Activated CD4-positive, alpha-beta T cell treated with anti-CD3 and anti-CD28 coated beads for 4 hours (primary cell): ENCODE results near the gene ANGPTL3.
"Not testable (repeated sequence)": the region's sequence is repeated elsewhere in the genome, so short reads cannot be mapped to it uniquely, and the experiment has no call there.

Experiments used
- DNase-seq, 2 donors: peaks; one replicate each; pipeline ENCODE4 v3.0.0-alpha.2; 2020

ANGPTL3 gene

GRCh38 chr1:62597281-62597680, at the start of gene ANGPTL3:
Gene ANGPTL3 (plus strand): TSS chr1:62597520. CDS start chr1:62597567, 47 bp downstream.
- DNase-seq: no peak

GRCh38 chr1:62561306-62561705, 36.0 kb upstream of the ANGPTL3 start:
- DNase-seq: no peak

- DNase-seq: not testable (repeated sequence)
Observed at GRCh38 chr1:62567182-62567581, 30.1 kb upstream of the ANGPTL3 start.

GRCh38 chr1:62567926-62568325, 29.4 kb upstream of the ANGPTL3 start:
- not testable (repeated sequence) for DNase-seq

GRCh38 chr1:62571517-62571916, 25.8 kb upstream of the ANGPTL3 start:
- DNase-seq: not testable (repeated sequence)

GRCh38 chr1:62572476-62572875, 24.8 kb upstream of the ANGPTL3 start:
- no peak for DNase-seq

- no peak for DNase-seq
Observed at GRCh38 chr1:62573675-62574074, 23.6 kb upstream of the ANGPTL3 start.

GRCh38 chr1:62585469-62586155, 11.7 kb upstream of the ANGPTL3 start:
- DNase-seq: no peak

- no peak for DNase-seq
Observed at GRCh38 chr1:62588000-62588399, 9.3 kb upstream of the ANGPTL3 start.

GRCh38 chr1:62589321-62589720, 8.0 kb upstream of the ANGPTL3 start:
- DNase-seq: no peak

GRCh38 chr1:62590255-62590969, 6.9 kb upstream of the ANGPTL3 start:
- DNase-seq: no peak

- no peak for DNase-seq
Observed at GRCh38 chr1:62590970-62591368, 6.4 kb upstream of the ANGPTL3 start.

- no peak for DNase-seq
Observed at GRCh38 chr1:62593825-62594394, 3.4 kb upstream of the ANGPTL3 start.

GRCh38 chr1:62595647-62596046, 1.7 kb upstream of the ANGPTL3 start:
- no peak for DNase-seq

GRCh38 chr1:62599044-62599443, 1.7 kb downstream of the ANGPTL3 start:
- no peak for DNase-seq

- DNase-seq: no peak
Observed at GRCh38 chr1:62601457-62601856, 4.1 kb downstream of the ANGPTL3 start.

GRCh38 chr1:62608905-62609304, 11.6 kb downstream of the ANGPTL3 start:
- DNase-seq: no peak

GRCh38 chr1:62610588-62610987, 13.3 kb downstream of the ANGPTL3 start:
- DNase-seq: not testable (repeated sequence)

- no peak for DNase-seq
Observed at GRCh38 chr1:62612770-62613169, 15.4 kb downstream of the ANGPTL3 start.

GRCh38 chr1:62613325-62613727, 16.0 kb downstream of the ANGPTL3 start:
- DNase-seq: no peak

GRCh38 chr1:62613890-62614289, 16.6 kb downstream of the ANGPTL3 start:
- no peak for DNase-seq

- DNase-seq: no peak
Observed at GRCh38 chr1:62621907-62622306, 24.6 kb downstream of the ANGPTL3 start.

GRCh38 chr1:62625415-62625814, 28.1 kb downstream of the ANGPTL3 start:
- no peak for DNase-seq

GRCh38 chr1:62628506-62628905, 31.2 kb downstream of the ANGPTL3 start:
- DNase-seq: no peak
